Frontal cortex (tissue), 4 donors: Measurements from ENCODE around the gene LRRC49. TPM values are rescaled to one million over a fixed set of nuclear protein-coding genes. Genes with fewer than 3 reads are reported as not detected.

Source experiments
- DNase-seq, 2 donors: peaks; one replicate each; pipeline ENCODE4 v3.0.0; 2012; ENCODE audit warnings: low spot score in 2 of 2
- FAIRE-seq: peaks from 2 replicates; lab custom pipeline; 2012; peaks lifted over from hg19 to GRCh38; lab: Jason Lieb, UNC
- total RNA-seq: library from RNA; depleted of rRNA; stranded (reverse); fragments of >200 nt; gene quantifications from one replicate; pipeline ENCODE4 v1.2.3, GENCODE V29; 2014
- donor health status: control.
- donor health status: control.
- donor health status: control.

Gene LRRC49
- total RNA-seq, 1 donor from 2014 or later: 145 TPM

GRCh38 chr15:71079208-71080044, 186.8 kb downstream of the LRRC49 start:
- FAIRE-seq: no peak

GRCh38 chr15:71080166-71080565, 187.5 kb downstream of the LRRC49 start:
- DNase-seq (no peak), FAIRE-seq (no peak)

More at GRCh38 chr15:71079208-71080044, 186.8 kb downstream of the LRRC49 start:
- no peak for DNase-seq

GRCh38 chr15:71080705-71081104, 188.1 kb downstream of the LRRC49 start:
- FAIRE-seq: no peak

GRCh38 chr15:71082803-71083202, 190.2 kb downstream of the LRRC49 start:
- DNase-seq: no peak
- no peak for FAIRE-seq

More at GRCh38 chr15:71080705-71081104, 188.1 kb downstream of the LRRC49 start:
- no peak for DNase-seq

- no peak for DNase-seq
- FAIRE-seq: no peak
These were observed 190.7 kb downstream of the LRRC49 start for GRCh38 chr15:71083349-71083748.

- no peak for FAIRE-seq
These were observed 191.6 kb downstream of the LRRC49 start for GRCh38 chr15:71084264-71084663.

GRCh38 chr15:71085809-71086208, 193.2 kb downstream of the LRRC49 start:
- DNase-seq (no peak), FAIRE-seq (no peak)

More at GRCh38 chr15:71084264-71084663, 191.6 kb downstream of the LRRC49 start:
- DNase-seq: no peak

- FAIRE-seq (no peak), DNase-seq (no peak)
These were observed 195.5 kb downstream of the LRRC49 start for GRCh38 chr15:71088155-71088554.

GRCh38 chr15:71088683-71089082, 196.1 kb downstream of the LRRC49 start:
- FAIRE-seq (no peak), DNase-seq (no peak)

GRCh38 chr15:71089801-71090200, 197.2 kb downstream of the LRRC49 start:
- no peak for DNase-seq

GRCh38 chr15:71091601-71092000, 199.0 kb downstream of the LRRC49 start:
- FAIRE-seq (no peak), DNase-seq (no peak)

More at GRCh38 chr15:71089801-71090200, 197.2 kb downstream of the LRRC49 start:
- FAIRE-seq: no peak

GRCh38 chr15:71092056-71092600, 199.5 kb downstream of the LRRC49 start:
- DNase-seq (no peak), FAIRE-seq (no peak)

- DNase-seq: no peak
These were observed 200.7 kb downstream of the LRRC49 start for GRCh38 chr15:71093054-71094024.

GRCh38 chr15:71094137-71094536, 201.5 kb downstream of the LRRC49 start:
- no peak for FAIRE-seq
- no peak for DNase-seq

More at GRCh38 chr15:71093054-71094024, 200.7 kb downstream of the LRRC49 start:
- FAIRE-seq: no peak

- DNase-seq: no peak
- no peak for FAIRE-seq
These were observed 204.1 kb downstream of the LRRC49 start for GRCh38 chr15:71096676-71097075.

GRCh38 chr15:71097890-71098289, 205.3 kb downstream of the LRRC49 start:
- DNase-seq (no peak), FAIRE-seq (no peak)

GRCh38 chr15:71098920-71099319, 206.3 kb downstream of the LRRC49 start:
- FAIRE-seq (no peak), DNase-seq (no peak)
